Keratinocyte (primary cell): ENCODE measurements around the gene ROBO2. TPM values are rescaled to one million over a fixed set of nuclear protein-coding genes. Genes with fewer than 3 reads are reported as not detected.

ENCODE experiments used
- DNase-seq: peaks from one replicate; pipeline ENCODE4 v3.0.0-alpha.2; 2011; ENCODE audit warnings: low read depth, missing footprints, low spot score
- FAIRE-seq: peaks from 2 replicates; lab custom pipeline; 2011; peaks lifted over from hg19 to GRCh38; lab: Jason Lieb, UNC
- H2AFZ ChIP-seq: 2 replicates; pipeline ENCODE4 v1.6.0; 2012; ENCODE audit warnings: low read length, control low read depth, inconsistent platforms; ENCODE audit not compliant: control insufficient read depth
- H3K27ac ChIP-seq: 2 replicates; pipeline ENCODE4 v1.5.1; 2011; ENCODE audit warnings: low read length; ENCODE audit not compliant: control insufficient read depth, insufficient read depth
- H3K27me3 ChIP-seq: 3 replicates; pipeline ENCODE4 v1.6.0; 2011; ENCODE audit warnings: low read length; ENCODE audit not compliant: control insufficient read depth, insufficient read depth; ENCODE audit errors: extremely low read depth
- H3K36me3 ChIP-seq, 2 experiments: 2 replicates in 1 of 2; 3 replicates in 1 of 2; pipeline ENCODE4 v1.5.1; 2011; ENCODE audit warnings: low read length in 2 of 2, mild to moderate bottlenecking in 1 of 2; ENCODE audit not compliant: control insufficient read depth in 2 of 2, insufficient read depth in 2 of 2; ENCODE audit errors: extremely low read depth in 1 of 2
- H3K4me1 ChIP-seq: 3 replicates; pipeline ENCODE4 v1.5.1; 2011; ENCODE audit warnings: low read length; ENCODE audit not compliant: control insufficient read depth, insufficient read depth; ENCODE audit errors: extremely low read depth
- H3K4me2 ChIP-seq: 3 replicates; pipeline ENCODE4 v1.6.0; 2011; ENCODE audit warnings: low read depth, low read length; ENCODE audit not compliant: control insufficient read depth, insufficient read depth; ENCODE audit errors: extremely low read depth
- H3K4me3 ChIP-seq, 3 experiments: fragments of 200-600 bp in 1 of 3; sonication (generic) in 1 of 3; 2 replicates in 2 of 3; 3 replicates in 1 of 3; pipeline ENCODE4 v1.5.1; 2011 to 2016; ENCODE audit warnings: low read length in 3 of 3, mild to moderate bottlenecking in 3 of 3, control low read depth in 2 of 3, inconsistent platforms in 1 of 3, low read depth in 1 of 3, mixed read lengths in 1 of 3, mixed run types in 1 of 3, moderate library complexity in 1 of 3; ENCODE audit not compliant: control insufficient read depth in 2 of 3, insufficient read depth in 2 of 3; ENCODE audit errors: extremely low read depth in 1 of 3
- H3K79me2 ChIP-seq: 2 replicates; pipeline ENCODE4 v1.6.0; 2012; ENCODE audit warnings: low read length; ENCODE audit not compliant: control insufficient read depth, insufficient read depth
- H3K9ac ChIP-seq: 3 replicates; pipeline ENCODE4 v1.6.0; 2011; ENCODE audit warnings: low read length; ENCODE audit not compliant: control insufficient read depth, insufficient read depth; ENCODE audit errors: extremely low read depth
- H3K9me1 ChIP-seq: 3 replicates; pipeline ENCODE4 v1.6.0; 2011; ENCODE audit warnings: low read length; ENCODE audit not compliant: control insufficient read depth, insufficient read depth; ENCODE audit errors: extremely low read depth
- H3K9me3 ChIP-seq: 2 replicates; pipeline ENCODE4 v1.5.1; 2012; ENCODE audit warnings: low read depth, low read length; ENCODE audit not compliant: control insufficient read depth
- H4K20me1 ChIP-seq: 3 replicates; pipeline ENCODE4 v1.6.0; 2011; ENCODE audit warnings: low read length; ENCODE audit not compliant: control insufficient read depth, insufficient read depth; ENCODE audit errors: extremely low read depth
- CTCF ChIP-seq, 3 experiments: IDR thresholded peaks in 1 of 3; conservative IDR thresholded peaks in 1 of 3; optimal IDR thresholded peaks in 1 of 3; 2 replicates in 2 of 3; 3 replicates in 1 of 3; pipeline versions ENCODE3 to v1.5.1; 2011; ENCODE audit warnings: low read length in 3 of 3, mild to moderate bottlenecking in 3 of 3, moderate library complexity in 2 of 3, control low read depth in 1 of 3, inconsistent platforms in 1 of 3; ENCODE audit not compliant: insufficient read depth in 2 of 3; ENCODE audit errors: extremely low read depth in 1 of 3
- EZH2 ChIP-seq: IDR thresholded peaks from one replicate; pipeline ENCODE4 v1.6.1; 2012; ENCODE audit warnings: inconsistent platforms, mild to moderate bottlenecking, low read length, moderate library complexity
- dilution Hi-C: fragments of 300-500 bp; cut with MboI; formaldehyde crosslinking; loops from one replicate; pipeline ENCODE4 v1.7.0; 2020; ENCODE audit warnings: low sequenced_read_pairs; ENCODE audit not compliant: extremely low pct_ligation_motif_present
- polyA plus RNA-seq, 5 experiments: library from polyadenylated mRNA; depleted of rRNA in 3 of 5; stranded (reverse) in 3 of 5; stranded (forward) in 1 of 5; unstranded in 1 of 5; fragments of >200 nt; gene quantifications; 1 replicate in 1 of 5; 2 replicates in 3 of 5; 3 replicates in 1 of 5; pipeline versions ENCODE4 v1.2.1 to v1.2.3, GENCODE V29; 2011 to 2012; ENCODE audit warnings: missing spikeins in 2 of 5, low read depth in 1 of 5, low replicate concordance in 1 of 5

ROBO2 gene
- polyA plus RNA-seq, 1 donor (not counting 4 experiments of a cell fraction or from before 2014, with no cell fraction given): 0.30 TPM

- FAIRE-seq (no peak), DNase-seq (no peak)
- no peaks in the 10 kb centered on the region for H4K20me1 ChIP-seq
- H3K79me2 ChIP-seq: no peaks in the 10 kb centered on the region
- H3K9me3 ChIP-seq: no peaks in the 10 kb centered on the region
- H3K9me1 ChIP-seq: no peaks in the 10 kb centered on the region
- no peaks in the 10 kb centered on the region for H3K27me3 ChIP-seq
- H3K4me1 ChIP-seq: no peaks in the 10 kb centered on the region
- no peak overlapping the region for H3K9ac ChIP-seq
- dilution Hi-C loops: no loop called here
- H3K27ac ChIP-seq: no peak overlapping the region
- H2AFZ ChIP-seq: no peak overlapping the region
- H3K4me2 ChIP-seq: no peak overlapping the region
- TF ChIP-seq EZH2 (no peak), CTCF (optimal IDR thresholded peaks at IDR 0.05 in 1 of 3, IDR thresholded peaks at IDR 0.05 in 1 of 3, conservative IDR thresholded peaks at IDR 0.05 in 1 of 3; ENCODE audit: extremely low read depth in 1 of 3, insufficient read depth in 2 of 3, low read length in 3 of 3) (no peak)
- no peaks in the 10 kb centered on the region for H3K36me3 ChIP-seq
- no peak overlapping the region for H3K4me3 ChIP-seq
These were observed 149.4 kb downstream of the ROBO2 start for GRCh38 chr3:77189258-77189657.

GRCh38 chr3:77189684-77190083, 149.8 kb downstream of the ROBO2 start:
- no peaks in the 10 kb centered on the region for H3K27me3 ChIP-seq
- no peak overlapping the region for H2AFZ ChIP-seq
- dilution Hi-C loops: no loop called here
- no peaks in the 10 kb centered on the region for H3K36me3 ChIP-seq
- no peaks in the 10 kb centered on the region for H4K20me1 ChIP-seq
- no peak overlapping the region for H3K4me3 ChIP-seq
- FAIRE-seq (no peak), DNase-seq (no peak)
- no peaks in the 10 kb centered on the region for H3K4me1 ChIP-seq
- no peaks in the 10 kb centered on the region for H3K79me2 ChIP-seq
- no peaks in the 10 kb centered on the region for H3K9me3 ChIP-seq
- no peak overlapping the region for H3K27ac ChIP-seq
- no peak overlapping the region for H3K9ac ChIP-seq
- TF ChIP-seq EZH2 (no peak), CTCF (optimal IDR thresholded peaks at IDR 0.05 in 1 of 3, IDR thresholded peaks at IDR 0.05 in 1 of 3, conservative IDR thresholded peaks at IDR 0.05 in 1 of 3; ENCODE audit: extremely low read depth in 1 of 3, insufficient read depth in 2 of 3, low read length in 3 of 3) (no peak)
- H3K4me2 ChIP-seq: no peak overlapping the region
- H3K9me1 ChIP-seq: no peaks in the 10 kb centered on the region
